HepG2 (cell line): ENCODE measurements around the gene SAMD9. TPM values are rescaled to one million over a fixed set of nuclear protein-coding genes. Genes with fewer than 3 reads are reported as not detected.

ENCODE experiments used
- ATAC-seq: fragments of 200-7000 bp; cut with Tn5 transposase; 3 replicates; pipeline ENCODE4 v1.9.1; 2020; ENCODE audit warnings: mild to moderate bottlenecking, moderate library complexity
- BruUV-seq: library from RNA; stranded (reverse); fragments of 400-500 nt; replicated peaks from 2 replicates; lab custom pipeline; 2021; lab: Mats Ljungman, UMichigan
- CTCF ChIA-PET: fragments of 300-600 bp; formaldehyde crosslinking; extraction: SDS; loops from one replicate; lab custom pipeline; 2021; ENCODE audit warnings: low total read pairs, inconsistent platforms, low intra/inter-chr PET ratio; lab: Yijun Ruan, JAX
- POLR2A ChIA-PET: fragments of 350-600 bp; sonication (Branson Sonifier 250); formaldehyde crosslinking; loops from one replicate; lab custom pipeline; 2020; ENCODE audit warnings: antibody characterized with exemption, inconsistent platforms; lab: Yijun Ruan, JAX
- DNase-seq: peaks from one replicate; pipeline ENCODE4 v3.0.0-alpha.2; 2015; ENCODE audit warnings: low spot score
- FAIRE-seq: peaks from 3 replicates; lab custom pipeline; 2011; peaks lifted over from hg19 to GRCh38; lab: Jason Lieb, UNC
- H2AFZ ChIP-seq: one replicate; pipeline ENCODE4 v1.6.1; 2011; ENCODE audit warnings: low read length, inconsistent platforms
- H3K27ac ChIP-seq: fragments of 300-600 bp; 3 replicates; pipeline ENCODE4 v1.8.0; 2011; ENCODE audit warnings: mixed run types, mild to moderate bottlenecking, mixed read lengths, low read length, inconsistent platforms; ENCODE audit not compliant: insufficient read depth; ENCODE audit errors: extremely low read length
- H3K27me3 ChIP-seq, 2 experiments: fragments of 200-600 bp in 1 of 2; 2 replicates in 1 of 2; 3 replicates in 1 of 2; pipeline versions ENCODE4 v1.6.0 to v1.8.0; 2011; ENCODE audit warnings: low read length in 2 of 2, mild to moderate bottlenecking in 2 of 2, moderate library complexity in 2 of 2, inconsistent platforms in 1 of 2; ENCODE audit not compliant: insufficient read depth in 2 of 2, control insufficient read depth in 1 of 2
- H3K36me3 ChIP-seq, 2 experiments: fragments of 200-600 bp in 1 of 2; replicated peaks in 1 of 2; 2 replicates in 1 of 2; 3 replicates in 1 of 2; pipeline versions ENCODE4 v1.5.1 to v1.8.0; 2011; ENCODE audit warnings: low read length in 2 of 2, inconsistent platforms in 1 of 2; ENCODE audit not compliant: insufficient read depth in 2 of 2, control insufficient read depth in 1 of 2
- H3K4me1 ChIP-seq: 2 replicates; pipeline ENCODE4 v1.5.1; 2012; ENCODE audit warnings: low read length, inconsistent platforms; ENCODE audit not compliant: insufficient read depth
- H3K4me2 ChIP-seq: 2 replicates; pipeline ENCODE4 v1.6.0; 2011; ENCODE audit warnings: low read depth, low read length, inconsistent platforms
- H3K4me3 ChIP-seq, 3 experiments: fragments of 200-600 bp in 1 of 3; sonication (generic), shearing (Covaris generic) in 1 of 3; replicated peaks in 1 of 3; 2 replicates each; pipeline ENCODE4 v1.5.1; 2011 to 2016; ENCODE audit warnings: low read length in 3 of 3, inconsistent platforms in 2 of 3, low read depth in 2 of 3, mild to moderate bottlenecking in 2 of 3, control low read depth in 1 of 3, mixed read lengths in 1 of 3; ENCODE audit not compliant: insufficient read depth in 1 of 3
- H3K79me2 ChIP-seq: one replicate; pipeline ENCODE4 v1.6.1; 2011; ENCODE audit warnings: low read length, inconsistent platforms; ENCODE audit not compliant: insufficient read depth
- H3K9ac ChIP-seq: 2 replicates; pipeline ENCODE4 v1.6.0; 2011; ENCODE audit warnings: mild to moderate bottlenecking, low read depth, low read length, inconsistent platforms; ENCODE audit not compliant: insufficient read depth
- H3K9me3 ChIP-seq: 2 replicates; pipeline ENCODE4 v1.5.1; 2012; ENCODE audit warnings: mild to moderate bottlenecking, low read length
- H4K20me1 ChIP-seq: 2 replicates; pipeline ENCODE4 v1.6.0; 2011; ENCODE audit warnings: inconsistent platforms, mild to moderate bottlenecking, low read length, moderate library complexity; ENCODE audit not compliant: insufficient read depth
- GTF3A ChIP-seq: sonication (generic); formaldehyde crosslinking; conservative IDR thresholded peaks from 2 replicates; pipeline ENCODE4 v1.4.0; 2020; ENCODE audit warnings: mild to moderate bottlenecking, missing genetic modification reagents
- LRRFIP1 ChIP-seq: sonication (generic); formaldehyde crosslinking; conservative IDR thresholded peaks from 2 replicates; pipeline ENCODE4 v1.4.0; 2020; ENCODE audit warnings: missing genetic modification reagents
- MED8 ChIP-seq: sonication (generic); formaldehyde crosslinking; IDR thresholded peaks from 2 replicates; pipeline ENCODE4 v1.8.1; 2023; ENCODE audit warnings: mild to moderate bottlenecking, missing genetic modification reagents; ENCODE audit not compliant: insufficient replicate concordance
- TIGD3 ChIP-seq: sonication (generic); formaldehyde crosslinking; IDR thresholded peaks from 2 replicates; pipeline ENCODE4 v1.5.1; 2020; ENCODE audit warnings: mild to moderate bottlenecking, missing genetic modification reagents, borderline replicate concordance
- ZNF777 ChIP-seq: sonication (generic); formaldehyde crosslinking; IDR thresholded peaks from 2 replicates; pipeline ENCODE4 v1.4.0; 2020; ENCODE audit warnings: missing genetic modification reagents
- ZNF883 ChIP-seq: sonication (generic); formaldehyde crosslinking; IDR thresholded peaks from 2 replicates; pipeline ENCODE4 v1.5.1; 2020; ENCODE audit warnings: mild to moderate bottlenecking, missing genetic modification reagents; ENCODE audit errors: not compliant biosample characterization
- WGBS: methylation state at CpG from one replicate; pipeline ENCODE4 v1.1.6; 2017; ENCODE audit warnings: low lambda C conversion rate; 5-methylcytosine and 5-hydroxymethylcytosine counted together
- in situ Hi-C: cut with HindIII; loops from 2 replicates; pipeline ENCODE4 v1.10.0; 2017; ENCODE audit warnings: low pct_unique_long_range_greater_than_20kb; ENCODE audit not compliant: extremely low pct_ligation_motif_present
- intact Hi-C: fragments of 100-400 bp; cut with micrococcal nuclease; formaldehyde crosslinking; loops from one replicate; pipeline ENCODE4 v1.10.0; 2022; ENCODE audit not compliant: unreplicated experiment
- polyA plus RNA-seq, 8 experiments: library from polyadenylated mRNA; depleted of rRNA in 3 of 8; stranded (reverse) in 7 of 8; unstranded in 1 of 8; fragments of >200 nt; fragmentation: Illumina TruSeq in 4 of 8; extraction: Trizol in 4 of 8; gene quantifications; 2 replicates each; pipeline versions ENCODE4 v1.2.1 to v1.2.3, GENCODE V29; 2011 to 2016; ENCODE audit warnings: low read depth in 4 of 8, missing spikeins in 1 of 8, mixed read lengths in 1 of 8; ENCODE audit not compliant: insufficient read depth in 1 of 8
- total RNA-seq, 5 experiments: library from RNA; depleted of rRNA; stranded (reverse); fragments of >200 nt; fragmentation: Illumina TruSeq; extraction: Trizol; gene quantifications; 2 replicates each; pipeline ENCODE4 v1.2.3, GENCODE V29; 2016; ENCODE audit warnings: low read depth in 1 of 5

SAMD9 gene
- total and polyA plus RNA-seq, 2 of the 13 experiments (the other 11 are each of a cell fraction or from before 2014, with no cell fraction given): 0.08 to 1.5 TPM

GRCh38 chr7:93148144-93148543, 30.4 kb upstream of the SAMD9 start, which contains the start of gene SAMD9L (continued):
- no peak for TF ChIP-seq TIGD3 (CRISPR knock-in tag)

- intact Hi-C loops: no loop called here
- H3K79me2 ChIP-seq: no peaks in the 10 kb centered on the region
- H3K4me3 ChIP-seq: no peak overlapping the region
- no peaks in the 10 kb centered on the region for H3K4me1 ChIP-seq
- no peaks in the 10 kb centered on the region for H3K9me3 ChIP-seq
- 0% methylated on average over 3 of the region's 3 CpGs for WGBS
- no peaks in the 10 kb centered on the region for H4K20me1 ChIP-seq
- FAIRE-seq (no peak), ATAC-seq (no peak), DNase-seq (no peak)
- CTCF ChIA-PET: no interaction called here
- H2AFZ ChIP-seq: no peak overlapping the region
- TF ChIP-seq GTF3A (CRISPR knock-in tag) (no peak), ZNF883 (CRISPR knock-in tag) (no peak), LRRFIP1 (CRISPR knock-in tag) (no peak), ZNF777 (CRISPR knock-in tag) (no peak), MED8 (no peak)
- no peaks in the 10 kb centered on the region for H3K36me3 ChIP-seq
- no peak overlapping the region for H3K4me2 ChIP-seq
- in situ Hi-C loops: no loop called here
- H3K27me3 ChIP-seq: peaks cover 2 to 3% of the 10 kb centered on the region in 2 experiments; a peak in 2 of 5 replicates
- H3K9ac ChIP-seq: no peak overlapping the region
- BruUV-seq: no TSS peak
- POLR2A ChIA-PET: no interaction called here
- H3K27ac ChIP-seq: no peak overlapping the region
Measured at GRCh38 chr7:93147363-93147762, 29.6 kb upstream of the SAMD9 start.
